ENCODE data around the gene CFAP99. TPM values are rescaled to one million over a fixed set of nuclear protein-coding genes. Genes with fewer than 3 reads are reported as not detected.

Gene CFAP99
- total and polyA plus RNA-seq, 2 of the 4 experiments (the other 2 are of a cell fraction) = not detected

DNA sequence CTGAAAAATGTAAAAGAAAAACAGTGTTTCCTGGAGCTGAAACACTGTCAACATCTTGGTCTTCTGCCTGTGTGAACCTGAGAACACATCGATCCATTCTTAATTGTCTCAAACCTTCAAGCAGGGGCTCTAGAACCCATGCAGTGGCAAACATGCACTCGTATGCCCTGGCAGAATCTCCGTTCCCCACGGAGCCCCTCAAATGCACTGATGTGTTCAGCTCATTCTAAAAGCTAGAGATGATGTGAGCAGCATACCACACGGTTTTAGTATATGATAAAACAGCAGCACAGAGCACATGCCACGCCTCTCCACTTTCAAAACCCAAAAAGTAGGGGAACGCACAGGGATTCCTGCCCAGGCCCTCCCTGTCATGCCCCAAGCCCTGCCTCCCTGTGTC, 45.2 kb upstream of the CFAP99 start:
- Histone ChIP-seq H3K27ac (ENCODE audit: insufficient read depth, low read length) (no peak overlapping the region), H2BK5ac (ENCODE audit: low read depth, low read length, poor library complexity, severe bottlenecking) (no peak overlapping the region), H3K4me3 (ENCODE audit: insufficient read depth, low read depth, low read length) (no peak overlapping the region), H2AK9ac (replicated peaks; ENCODE audit: low read depth, low read length, poor library complexity) (no peak overlapping the region), H3K18ac (ENCODE audit: low read depth, low read length) (no peak overlapping the region), H3K27me3 (ENCODE audit: control insufficient read depth, insufficient read depth, low read length) (peaks cover 25% of the 10 kb centered on the region), H4K91ac (ENCODE audit: insufficient read depth, low read depth, low read length) (no peak overlapping the region), H3K4ac (ENCODE audit: low read depth, low read length) (no peak overlapping the region), H3K9me3 (ENCODE audit: control insufficient read depth, insufficient read depth, low read length) (peaks cover 8% of the 10 kb centered on the region; the same call in 1 of the 2 replicates), H3K9ac (ENCODE audit: low read depth, low read length) (no peak overlapping the region), H4K20me1 (ENCODE audit: insufficient read depth, low read length) (no peaks in the 10 kb centered on the region), H2BK120ac (ENCODE audit: low read depth, low read length) (no peak overlapping the region), H4K5ac (ENCODE audit: low read depth, low read length) (no peak overlapping the region), H3K23ac (ENCODE audit: low read depth, low read length) (no peak overlapping the region), H3K4me1 (ENCODE audit: control insufficient read depth, insufficient read depth, low read length) (no peaks in the 10 kb centered on the region), H4K8ac (ENCODE audit: low read depth in 2 of 2, low read length in 2 of 2) (no peak overlapping the region), H3K9me1 (ENCODE audit: insufficient read depth, low read length) (no peaks in the 10 kb centered on the region), H2BK15ac (ENCODE audit: low read depth, low read length) (no peak overlapping the region), H2BK20ac (ENCODE audit: low read depth, low read length) (no peak overlapping the region), H2AFZ (replicated peaks; ENCODE audit: low read length, poor library complexity) (no peak overlapping the region), H3K56ac (ENCODE audit: extremely low read depth, insufficient read depth, low read length) (no peak overlapping the region), H3K4me2 (ENCODE audit: low read depth, low read length) (no peak overlapping the region), H3K36me3 (ENCODE audit: control insufficient read depth, insufficient read depth, low read length) (no peaks in the 10 kb centered on the region), H3K79me1 (ENCODE audit: low read depth in 1 of 2, low read length in 2 of 2) (no peaks in the 10 kb centered on the region), H3K14ac (replicated peaks; ENCODE audit: low read depth, low read length) (no peak overlapping the region), H2AK5ac (ENCODE audit: low read depth, low read length) (no peak overlapping the region)
- ATAC-seq (ENCODE audit: low read depth) = no peak
- intact Hi-C loops (cut with micrococcal nuclease) = no loop called here
- TF ChIP-seq POLR2A (IDR thresholded peaks at IDR 0.05; ENCODE audit: low read depth, low read length) (no peak), NFE2L2 (IDR thresholded peaks at IDR 0.05; ENCODE audit: low read depth, low read length) (no peak), CEBPB (IDR thresholded peaks at IDR 0.05; ENCODE audit: low read depth, low read length) (no peak), SMC3 (IDR thresholded peaks at IDR 0.05; ENCODE audit: low read depth, low read length) (no peak), FOS (IDR thresholded peaks at IDR 0.05; ENCODE audit: low read depth, low read length) (no peak), MAZ (IDR thresholded peaks at IDR 0.05; ENCODE audit: borderline replicate concordance, low read depth, low read length) (no peak), MXI1 (IDR thresholded peaks at IDR 0.05; ENCODE audit: borderline replicate concordance, low read depth, low read length) (no peak)
- TF ChIP-seq, protein P1, sequence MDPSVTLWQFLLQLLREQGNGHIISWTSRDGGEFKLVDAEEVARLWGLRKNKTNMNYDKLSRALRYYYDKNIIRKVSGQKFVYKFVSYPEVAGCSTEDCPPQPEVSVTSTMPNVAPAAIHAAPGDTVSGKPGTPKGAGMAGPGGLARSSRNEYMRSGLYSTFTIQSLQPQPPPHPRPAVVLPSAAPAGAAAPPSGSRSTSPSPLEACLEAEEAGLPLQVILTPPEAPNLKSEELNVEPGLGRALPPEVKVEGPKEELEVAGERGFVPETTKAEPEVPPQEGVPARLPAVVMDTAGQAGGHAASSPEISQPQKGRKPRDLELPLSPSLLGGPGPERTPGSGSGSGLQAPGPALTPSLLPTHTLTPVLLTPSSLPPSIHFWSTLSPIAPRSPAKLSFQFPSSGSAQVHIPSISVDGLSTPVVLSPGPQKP (IDR thresholded peaks at IDR 0.05; ENCODE audit: borderline replicate concordance, low read depth, low read length) = no peak
- no TSS peak for BruUV-seq (replicated peaks)
- no peak for DNase-seq
- dilution Hi-C loops (cut with HindIII; ENCODE audit: low sequenced_read_pairs, unreplicated experiment) = no loop called here
- ChIA-PET CTCF (interaction anchor here (0.8 kb wide), 1 partner anchor 20 kb away, joined by 3 read pairs; no protein-coding TSS in a partner anchor), POLR2A (ENCODE audit: unreplicated experiment) (no interaction called here)
- WGBS, 2 experiments (ENCODE audit: extremely low coverage in 2 of 2, insufficient read length in 1 of 2) = 81% methylated on average over 6 of the region's 7 CpGs; no CpG with 5 or more reads in 1 of the 2 experiments
- in situ Hi-C loops (cut with MboI; ENCODE audit: low sequenced_read_pairs) = no loop called here

Data from IMR-90 (cell line).